Umbilical cord (tissue), 2 donors: ENCODE results near the gene TOPORS. TPM values are rescaled to one million over a fixed set of nuclear protein-coding genes. Genes with fewer than 3 reads are reported as not detected.
"Not testable (repeated sequence)": the region's sequence is repeated elsewhere in the genome, so short reads cannot be mapped to it uniquely, and the experiment has no call there.

ENCODE experiments used
- DNase-seq: peaks from one replicate; pipeline ENCODE4 v3.0.0-alpha.2; 2015; ENCODE audit warnings: low spot score
- total RNA-seq: library from RNA; depleted of rRNA; stranded (reverse); fragments of >200 nt; gene quantifications from one replicate; pipeline ENCODE4 v1.2.3, GENCODE V29; 2014; ENCODE audit warnings: low replicate concordance; ENCODE audit not compliant: insufficient read depth

Gene TOPORS
- total RNA-seq, result 33.9 TPM

DNA sequence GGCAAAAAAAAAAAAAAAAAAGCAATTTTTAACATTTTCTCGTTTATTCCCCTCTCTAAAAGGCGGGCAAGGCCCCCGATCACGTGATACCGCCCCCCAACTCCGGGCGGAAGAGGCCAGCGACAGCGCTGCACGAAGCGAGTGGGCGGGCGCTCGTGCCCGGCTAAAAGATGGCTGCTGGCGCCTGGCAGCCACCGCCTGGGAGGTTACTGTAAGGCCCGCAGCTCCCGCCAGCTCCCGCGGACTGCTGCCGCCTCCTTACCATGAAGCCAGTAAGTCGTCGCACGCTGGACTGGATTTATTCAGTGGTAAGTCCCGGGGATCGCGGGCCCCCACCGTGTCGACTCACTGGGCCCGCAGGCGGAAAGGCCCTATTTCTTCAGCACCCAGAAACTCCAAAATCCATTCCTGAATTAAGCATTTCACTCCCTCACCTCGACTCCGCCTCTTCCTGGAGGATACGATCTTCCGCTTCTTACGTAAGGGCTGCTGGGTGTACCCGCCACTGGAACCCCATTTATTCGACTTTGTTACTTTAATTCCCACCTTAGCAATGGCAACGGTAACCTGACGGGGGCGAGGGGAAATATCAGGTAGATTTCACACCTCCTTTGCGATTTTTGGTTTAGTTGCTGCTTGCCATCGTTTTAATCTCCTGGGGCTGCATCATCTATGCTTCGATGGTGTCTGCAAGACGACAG is at the start of gene TOPORS, which contains the start of gene SMIM27:
Gene TOPORS (minus strand): TSS at position 415 of the 701 bp plus-strand sequence. CDS start 150 bp downstream, at position 265.
Gene SMIM27 (plus strand): TSS at position 156 of the 701 bp plus-strand sequence. CDS start 108 bp downstream, at position 264.
- DNase-seq, result peak; percentile 97

DNA sequence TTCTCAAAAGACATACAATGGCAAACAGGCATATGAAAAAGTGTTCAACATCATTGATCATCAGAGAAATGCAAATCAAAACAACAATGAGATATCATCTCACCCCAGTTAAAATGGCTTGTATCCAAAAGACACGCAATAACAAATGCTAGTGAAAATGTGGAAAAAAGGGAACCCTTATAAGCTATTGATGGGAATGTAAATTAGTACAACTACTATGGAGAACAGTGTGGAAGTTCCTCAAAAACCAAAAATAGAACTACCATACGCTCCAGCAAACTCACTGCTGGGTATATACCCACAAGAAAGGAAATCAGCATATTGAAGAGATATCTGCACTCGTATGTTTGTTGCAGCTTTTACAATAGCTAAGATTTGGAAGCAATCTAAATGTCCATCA is 46.6 kb upstream of the TOPORS start:
- not testable (repeated sequence) for DNase-seq

DNA sequence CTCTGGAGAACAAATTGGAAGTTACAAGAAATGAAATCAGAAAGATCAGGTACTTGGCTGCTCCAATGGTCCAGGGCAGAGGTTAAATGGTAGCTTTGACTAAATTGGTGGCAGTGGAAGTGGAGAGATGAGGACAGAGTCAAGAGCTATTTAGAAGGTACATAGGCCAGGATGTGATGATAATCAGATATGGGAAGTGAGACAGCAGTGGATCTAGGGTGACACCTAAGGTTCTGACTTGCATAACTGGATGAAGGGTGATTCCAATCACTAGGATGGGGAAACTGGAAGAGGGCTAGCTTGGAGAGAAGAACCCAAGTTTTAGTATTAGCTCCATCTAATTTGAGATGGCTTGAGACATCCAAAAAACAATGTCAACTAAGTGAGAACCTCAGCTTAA is 44.5 kb upstream of the TOPORS start:
- no peak for DNase-seq

DNA sequence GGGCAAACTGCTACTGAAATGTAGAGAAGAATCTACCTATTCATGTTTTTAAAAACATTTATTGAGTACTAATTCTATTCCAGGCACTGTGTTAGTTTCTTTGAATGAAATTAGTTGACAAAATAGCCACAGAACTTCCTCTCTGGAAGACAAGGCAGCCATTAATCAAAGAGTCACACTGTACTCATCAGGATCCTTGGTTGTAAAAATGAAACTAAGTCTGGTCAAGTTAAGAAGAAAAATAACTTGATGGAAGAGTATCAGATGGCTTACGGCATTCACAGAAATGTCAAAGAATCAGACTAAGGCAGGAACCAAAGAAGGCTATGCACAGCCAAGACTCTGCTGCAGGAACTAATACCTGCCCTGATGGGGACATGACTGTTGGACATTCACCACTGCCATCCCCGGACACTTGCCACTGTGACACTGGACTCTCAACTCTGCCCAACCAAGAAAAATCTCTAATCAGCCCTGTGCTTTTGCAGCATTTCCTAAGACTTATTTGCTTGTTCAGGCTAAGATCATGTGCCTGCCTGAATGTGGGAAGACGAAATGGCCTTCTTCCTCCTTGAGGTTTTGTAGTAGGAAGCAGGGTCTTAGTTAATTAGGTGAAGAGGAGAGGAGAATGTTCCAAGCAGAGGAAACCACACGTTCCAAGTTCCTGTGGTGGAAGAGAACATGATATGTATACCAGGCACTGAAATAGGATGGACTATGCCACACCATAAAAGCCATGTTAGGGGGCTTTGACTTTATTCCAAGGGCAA is 43.9 kb upstream of the TOPORS start:
- DNase-seq, result no peak

DNA sequence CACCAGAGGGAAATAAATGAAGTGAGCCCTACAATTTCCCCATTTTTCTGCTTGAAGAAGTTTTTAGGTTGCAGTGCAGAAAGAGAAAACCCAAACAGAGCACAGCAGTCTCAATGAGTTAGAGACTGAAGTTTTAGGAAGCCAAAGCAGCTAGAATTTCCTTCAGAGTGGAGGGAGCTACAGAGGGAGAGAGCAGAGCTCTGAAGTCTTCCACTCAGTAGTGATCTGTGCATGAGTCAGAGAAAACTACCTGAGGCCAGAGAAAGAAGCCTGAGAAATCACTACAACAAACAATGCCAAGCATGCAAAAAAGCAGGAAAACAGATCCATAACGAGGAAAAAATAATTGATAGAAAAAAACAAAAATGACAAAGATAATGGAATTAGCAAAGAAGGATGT is 38.5 kb upstream of the TOPORS start:
- peak; percentile 17 for DNase-seq

DNA sequence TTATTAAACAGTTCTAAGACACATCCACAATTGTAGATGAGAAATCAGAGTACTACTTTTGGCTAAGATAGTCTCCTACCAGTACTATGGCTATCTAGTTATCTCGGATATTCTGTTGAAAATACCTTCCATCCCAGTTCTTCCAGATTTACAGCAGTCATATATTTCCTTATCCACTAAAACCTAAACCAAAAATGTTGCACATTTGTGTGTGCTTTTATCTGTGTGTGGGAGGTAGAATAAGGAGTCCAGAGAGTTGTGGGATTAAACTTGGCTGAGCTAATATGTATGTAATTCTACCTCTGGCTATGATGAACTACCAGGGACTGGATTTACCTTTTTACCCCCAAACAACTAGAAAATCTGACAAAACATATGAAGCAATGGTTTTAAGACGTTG is 38.1 kb upstream of the TOPORS start:
- DNase-seq, result peak; percentile 17

DNA sequence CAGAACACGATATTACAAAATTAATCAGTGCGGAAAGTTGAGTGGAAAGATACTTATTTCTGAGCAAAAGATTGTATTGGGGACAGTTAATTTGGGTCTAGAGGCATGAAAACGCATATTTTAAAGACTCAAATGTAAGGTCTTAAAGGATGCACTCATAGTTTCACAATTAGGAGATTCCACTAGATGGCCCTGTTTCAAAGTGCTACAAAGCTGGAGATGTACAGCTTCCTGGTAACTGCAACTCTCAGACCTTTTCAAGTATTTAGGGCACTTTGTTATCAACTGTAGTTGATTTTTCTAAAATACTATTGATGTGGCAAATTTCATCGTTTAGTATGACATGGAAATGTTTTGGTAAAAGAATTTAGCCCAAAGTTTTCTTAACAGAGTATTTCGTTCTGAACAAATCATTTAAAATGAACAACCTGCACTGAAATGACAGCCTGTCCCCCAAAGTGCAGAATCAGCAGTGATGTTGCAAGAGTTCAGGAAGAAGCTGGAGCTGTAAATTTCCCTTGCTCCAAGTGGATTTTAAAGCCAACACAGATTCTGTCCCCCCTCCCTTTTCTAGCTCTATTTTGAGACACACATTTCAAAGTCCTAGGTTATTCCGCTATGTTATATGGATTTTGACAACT is 36.8 kb upstream of the TOPORS start:
- peak; percentile 85 for DNase-seq

DNA sequence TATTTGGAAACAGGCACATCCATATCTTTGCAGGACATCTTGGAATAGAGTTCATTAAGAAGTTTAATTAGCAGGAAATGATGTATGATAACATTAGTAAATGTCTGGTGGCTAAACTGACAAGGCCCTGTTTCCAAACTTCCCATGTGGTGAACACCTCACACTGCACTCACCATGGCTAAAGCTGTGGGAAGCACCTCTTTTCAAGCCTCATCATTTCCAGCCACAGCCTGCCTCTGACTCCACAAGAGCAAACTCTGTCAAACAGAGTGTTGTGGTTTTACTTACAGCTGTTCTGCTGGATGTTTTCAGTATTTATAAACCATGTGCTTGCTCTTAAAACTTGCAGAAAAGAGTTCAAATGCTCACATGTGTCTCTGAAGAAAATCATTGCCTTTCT is 35.5 kb upstream of the TOPORS start:
- DNase-seq, result peak; percentile 37

DNA sequence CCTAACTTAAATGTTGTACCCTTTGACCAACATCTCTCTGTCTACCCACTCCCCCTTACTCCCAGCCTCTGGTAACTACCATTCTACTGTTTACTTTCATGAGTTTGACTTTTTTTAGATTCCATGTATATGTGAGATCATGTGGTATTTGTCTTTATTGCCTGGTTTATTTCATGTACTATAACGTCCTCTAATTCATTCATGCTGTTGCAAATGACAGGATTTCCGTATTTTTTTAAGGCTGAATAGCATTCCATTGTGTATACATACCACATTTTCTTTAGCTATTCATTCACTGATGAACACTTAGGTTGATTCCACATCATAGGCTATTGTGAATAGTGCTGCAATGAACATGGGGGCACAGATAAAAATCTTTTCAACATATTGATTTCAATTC is 32.4 kb upstream of the TOPORS start:
- DNase-seq, result peak; percentile 35

DNA sequence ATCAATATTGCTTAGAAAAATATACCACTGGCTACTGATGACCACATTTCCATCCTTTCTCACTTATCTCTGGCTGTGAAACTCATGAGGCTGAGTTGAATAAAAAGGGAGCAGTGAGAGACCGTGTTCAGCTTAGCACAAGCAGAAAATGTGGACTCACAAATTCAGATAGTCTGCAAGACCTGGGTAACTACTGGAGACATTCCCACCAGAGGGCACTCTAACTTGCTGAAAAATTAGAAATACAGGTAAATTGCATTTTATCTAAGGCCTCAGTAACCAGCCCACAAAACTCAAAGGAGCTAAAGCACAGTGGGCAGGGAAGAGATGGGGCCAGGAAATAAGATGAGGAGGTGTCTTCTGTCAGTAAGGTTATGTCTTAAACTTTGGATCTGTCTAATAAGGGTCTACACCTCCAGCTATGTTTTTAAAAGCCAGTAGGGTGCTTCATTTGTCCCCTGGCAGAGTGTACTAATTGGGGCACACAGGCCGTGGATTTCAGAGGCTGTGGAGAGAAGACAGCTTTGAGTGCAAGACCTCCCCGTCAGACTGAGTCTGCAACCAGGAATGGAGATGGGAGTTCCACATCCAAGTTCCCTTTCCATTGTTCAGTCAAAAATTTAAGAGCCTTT is 29.2 kb upstream of the TOPORS start:
- peak; percentile 75 for DNase-seq

DNA sequence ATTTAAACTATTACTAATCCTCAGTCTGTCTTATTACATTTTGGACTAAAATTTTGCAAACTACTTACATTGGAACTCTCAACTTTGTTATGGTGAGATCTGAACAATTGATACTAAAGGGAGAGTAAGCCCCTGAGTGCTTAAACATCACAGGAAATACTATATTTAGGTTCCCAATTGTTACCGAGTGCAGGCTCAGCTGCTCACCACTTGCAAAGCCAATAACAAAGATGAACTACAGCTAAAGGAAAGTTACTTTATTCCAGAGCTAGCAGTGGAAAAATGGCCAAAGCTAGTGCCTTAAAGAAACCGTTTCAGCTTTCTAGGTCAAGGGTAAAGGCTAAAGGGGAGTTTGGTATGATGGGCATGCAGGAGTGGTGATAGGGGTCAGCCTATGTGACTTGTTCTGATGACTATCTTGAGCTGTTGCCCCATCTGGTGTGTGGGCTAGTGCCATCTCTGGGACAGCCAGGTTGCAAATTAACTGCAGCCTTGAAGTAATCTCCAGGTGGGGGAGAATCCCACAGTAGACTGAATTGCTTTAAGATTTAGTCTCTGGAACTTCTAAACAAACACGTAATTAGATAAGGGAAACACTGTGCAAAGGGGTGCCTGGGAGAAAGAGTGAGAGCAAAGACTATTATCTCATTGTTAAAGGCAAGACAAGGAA is 28.4 kb upstream of the TOPORS start:
- no peak for DNase-seq

DNA sequence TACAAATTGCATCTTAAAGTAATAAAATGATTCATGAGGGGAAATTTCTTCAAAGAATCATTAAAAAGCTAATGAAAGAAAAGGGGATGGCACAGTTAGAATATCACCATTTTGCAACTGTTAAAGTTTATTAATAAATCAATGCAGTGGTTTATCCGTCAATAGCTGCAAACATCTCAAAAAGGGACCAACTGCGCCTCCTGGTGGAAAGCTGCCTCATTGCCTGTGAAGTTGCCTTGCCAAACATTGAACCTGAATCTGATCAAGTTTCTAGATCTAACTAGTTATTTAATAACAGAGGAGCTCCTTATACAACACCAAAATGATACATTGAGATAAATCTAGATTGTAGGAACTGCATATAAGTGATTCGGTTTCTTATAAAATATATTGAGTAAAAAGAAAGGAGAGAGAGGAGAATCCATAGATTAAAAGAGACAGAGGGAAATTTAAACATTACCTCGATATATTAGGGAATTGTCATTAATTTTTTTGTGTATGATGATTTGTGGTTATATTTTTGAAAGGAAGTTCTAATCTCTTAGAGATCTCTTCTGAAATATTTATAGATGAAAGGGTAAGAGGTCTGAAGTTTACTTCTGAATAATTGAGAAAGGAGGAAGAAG is 27.4 kb upstream of the TOPORS start:
- peak; percentile 57 for DNase-seq

DNA sequence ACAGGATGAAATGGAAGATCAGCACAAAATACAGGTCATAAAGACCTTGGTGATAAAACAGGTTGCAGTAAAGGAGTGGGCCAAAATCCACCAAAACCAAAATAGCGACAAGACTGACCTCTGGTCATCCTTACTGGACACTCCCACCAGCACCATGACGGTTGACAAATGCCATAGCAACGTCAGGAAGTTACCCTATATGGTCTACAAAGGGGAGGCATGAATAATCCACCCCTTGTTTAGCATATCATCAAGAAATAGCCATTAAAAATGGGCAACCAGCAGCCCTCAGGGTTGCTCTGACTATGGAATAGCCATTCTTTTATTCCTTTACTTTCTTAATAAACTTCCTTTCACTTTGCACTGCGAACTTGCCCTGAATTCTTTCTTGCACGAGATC is 26.6 kb upstream of the TOPORS start:
- no peak for DNase-seq

DNA sequence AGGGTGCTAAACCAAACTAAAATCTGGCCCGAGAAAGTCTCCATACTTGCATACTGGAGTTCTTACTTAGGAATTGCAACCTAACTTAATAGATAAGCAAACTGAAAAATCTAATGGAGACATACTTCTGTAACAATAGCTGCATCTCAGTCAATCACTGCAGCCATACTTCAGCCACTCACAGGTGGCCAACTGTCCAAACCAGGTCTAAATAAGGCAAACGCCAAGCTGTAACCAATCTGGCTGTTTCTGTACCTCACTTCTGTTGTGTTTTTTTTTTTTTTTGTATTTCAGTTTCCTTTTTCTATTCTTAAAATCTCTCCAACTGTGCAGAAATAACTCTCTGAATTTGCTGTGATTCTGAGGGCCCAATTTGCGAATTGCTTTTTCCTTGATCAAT is 24.9 kb upstream of the TOPORS start:
- no peak for DNase-seq

DNA sequence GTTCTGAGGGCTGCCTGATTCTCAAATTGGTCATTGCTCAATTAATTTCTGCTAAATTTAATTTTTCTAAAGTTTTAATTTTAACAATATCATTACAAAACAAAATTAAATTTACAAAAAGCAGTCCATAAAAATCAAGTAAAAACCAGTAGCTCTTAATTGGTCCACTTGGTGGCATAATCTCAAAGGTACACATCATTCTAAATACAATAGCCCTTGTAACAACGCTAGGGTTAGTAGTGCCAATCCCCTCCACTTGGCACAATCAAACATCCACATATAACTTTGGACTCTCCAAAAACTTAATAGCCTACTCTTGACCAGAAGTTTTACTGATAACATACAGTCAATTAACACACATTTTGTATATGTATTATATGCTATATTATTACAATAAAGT is 22.5 kb upstream of the TOPORS start:
- DNase-seq, result no peak

DNA sequence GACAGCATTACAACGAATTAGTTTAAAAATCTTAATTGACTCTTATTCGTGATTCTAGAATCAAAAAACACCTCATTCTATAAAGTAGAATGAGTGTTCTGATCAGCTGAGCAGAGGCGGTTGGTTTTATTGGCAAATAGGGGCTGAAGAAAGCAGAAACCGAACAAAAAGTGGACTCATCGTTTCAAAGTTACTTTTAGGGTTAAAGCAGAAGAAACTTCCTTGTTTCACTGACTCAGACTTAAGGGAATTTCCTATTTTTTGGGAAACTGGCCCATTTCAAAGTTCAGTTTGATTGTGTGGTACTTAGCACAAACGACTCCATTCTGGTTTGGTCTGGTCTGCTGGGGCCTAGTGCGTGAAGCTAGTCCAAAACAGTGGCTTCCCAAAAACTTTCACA is 21.4 kb upstream of the TOPORS start:
- no peak for DNase-seq

DNA sequence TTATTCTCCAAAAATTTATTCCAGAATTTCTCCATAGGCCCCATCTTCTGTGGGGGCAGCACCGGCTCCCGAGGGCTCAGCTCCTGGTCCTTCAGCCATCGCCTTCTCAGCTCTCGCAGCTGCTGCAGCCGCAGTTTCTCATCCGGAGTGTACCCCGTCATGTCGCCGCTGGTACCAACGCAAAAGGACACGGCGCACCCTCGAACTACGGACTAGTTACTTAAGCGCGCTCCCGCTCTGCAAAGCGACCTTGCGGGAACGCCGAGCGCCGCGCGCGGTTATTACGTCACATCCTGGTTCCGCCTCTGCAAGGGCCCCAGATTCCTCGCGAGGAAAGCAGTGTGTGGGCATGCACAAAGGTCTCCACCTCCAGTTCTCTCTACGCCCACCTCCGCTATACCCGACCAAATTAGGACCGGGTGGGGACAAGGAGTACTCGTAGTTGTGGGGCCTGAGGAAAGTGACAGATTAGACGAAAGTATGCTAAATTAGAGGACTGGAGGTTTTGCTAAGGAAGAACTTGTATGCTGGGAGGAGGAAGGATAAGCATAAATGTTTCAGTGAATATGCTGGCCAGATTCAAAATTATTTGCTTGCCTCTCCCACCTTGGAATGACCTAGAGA is 20.6 kb upstream of the TOPORS start, which contains the start of gene NDUFB6:
Gene NDUFB6 (minus strand): TSS at position 260 of the 624 bp plus-strand sequence. CDS start 99 bp downstream, at position 161.
- DNase-seq, result peak; percentile 97

DNA sequence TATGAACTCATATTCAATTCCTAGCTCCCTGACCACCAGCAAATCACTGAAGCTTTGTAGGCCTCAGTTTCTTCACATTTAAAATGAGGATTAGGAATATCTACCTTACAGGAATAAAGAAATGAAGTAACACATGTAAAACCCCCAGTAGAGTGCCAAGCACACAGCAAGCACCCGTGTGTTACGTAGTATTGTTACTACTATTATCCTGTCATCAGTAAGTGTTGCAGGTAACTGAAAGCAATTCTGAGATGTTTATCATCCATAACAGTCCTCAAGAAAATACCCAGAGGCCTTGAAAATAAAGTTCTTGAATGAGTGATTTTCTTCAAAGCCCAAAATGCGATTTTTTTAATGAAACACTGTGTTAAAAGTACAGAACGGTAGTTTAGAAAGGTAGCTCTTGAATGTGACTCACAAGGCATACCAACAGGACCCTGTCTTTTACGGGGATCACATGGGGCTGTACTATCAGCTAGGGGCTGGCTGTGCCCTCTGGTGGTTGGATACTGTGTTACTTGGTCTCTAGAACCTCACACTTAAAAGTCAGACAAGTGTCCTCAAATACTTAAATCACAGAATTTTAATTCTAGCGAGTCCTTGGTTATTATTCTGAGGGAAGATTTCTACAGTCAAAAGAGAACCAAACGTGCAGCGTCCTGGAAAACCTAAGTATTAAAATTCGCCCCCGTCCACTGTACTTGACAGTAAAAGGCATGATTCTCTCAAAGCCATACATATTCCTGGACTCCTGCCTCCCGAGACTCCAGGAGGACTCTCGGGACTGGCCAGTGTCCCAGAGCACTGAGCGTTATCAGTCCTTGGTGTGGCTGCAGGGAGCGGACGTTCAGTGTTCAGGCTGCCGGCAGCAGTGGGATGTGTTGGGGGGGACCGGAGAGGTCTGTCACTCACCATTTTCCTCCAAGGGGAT is 19.8 kb upstream of the TOPORS start:
- DNase-seq, result peak; percentile 79

DNA sequence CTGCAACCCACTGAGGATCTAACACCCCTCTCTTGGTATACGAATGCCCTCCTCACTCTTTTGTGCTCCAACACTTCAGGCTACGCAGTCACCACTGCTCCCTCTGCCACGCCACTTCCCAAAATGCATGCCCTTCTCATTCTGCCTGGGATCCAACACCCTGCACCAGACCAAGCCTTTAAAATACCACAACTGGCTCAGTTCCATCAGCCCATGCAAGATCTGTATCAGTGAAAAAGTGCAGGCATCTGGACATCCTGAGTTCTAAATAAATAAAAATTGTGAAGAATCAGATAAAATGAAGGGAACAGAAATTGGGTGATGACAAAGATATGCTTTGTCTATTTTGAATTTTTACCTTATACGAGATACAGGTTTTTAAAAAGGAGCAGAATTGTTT is 17.9 kb upstream of the TOPORS start:
- DNase-seq, result no peak
